Endothelial cell of umbilical vein (primary cell): ENCODE data around the gene HOXC9. TPM values are rescaled to one million over a fixed set of nuclear protein-coding genes. Genes with fewer than 3 reads are reported as not detected.

ENCODE experiments used
- BruUV-seq: library from RNA; stranded (reverse); fragments of 400-500 nt; replicated peaks from 2 replicates; lab custom pipeline; 2021; lab: Mats Ljungman, UMichigan
- CTCF ChIA-PET: fragments of 300-600, 350-600 bp; sonication (Branson Sonifier 250); formaldehyde crosslinking; loops from one replicate; lab custom pipeline; 2021; ENCODE audit warnings: antibody characterized with exemption, inconsistent platforms; lab: Charles Lee
- POLR2A ChIA-PET: fragments of 300-600, 350-600 bp; sonication (Branson Sonifier 250); formaldehyde crosslinking; loops from one replicate; lab custom pipeline; 2021; ENCODE audit warnings: antibody characterized with exemption, inconsistent platforms; lab: Charles Lee
- DNase-seq: peaks from one replicate; pipeline ENCODE4 v3.0.0-alpha.2; 2011; ENCODE audit warnings: low read depth, low spot score
- FAIRE-seq: peaks from 2 replicates; lab custom pipeline; 2011; peaks lifted over from hg19 to GRCh38; lab: Jason Lieb, UNC
- H2AFZ ChIP-seq: 2 replicates; pipeline ENCODE4 v1.6.0; 2012; ENCODE audit warnings: low read depth, low read length, control low read depth, inconsistent platforms
- H3K27ac ChIP-seq: 2 replicates; pipeline ENCODE4 v1.5.1; 2011; ENCODE audit warnings: low read depth, mild to moderate bottlenecking, control low read depth, low read length, moderate library complexity; ENCODE audit not compliant: insufficient read depth
- H3K27me3 ChIP-seq, 2 experiments: 2 replicates each; pipeline versions ENCODE4 v1.6.0 to v1.6.1; 2011; ENCODE audit warnings: low read length in 2 of 2, mixed read lengths in 1 of 2; ENCODE audit not compliant: control insufficient read depth in 2 of 2, insufficient read depth in 2 of 2
- H3K36me3 ChIP-seq, 2 experiments: 2 replicates in 1 of 2; 3 replicates in 1 of 2; pipeline ENCODE4 v1.5.1; 2011; ENCODE audit warnings: low read length in 2 of 2, mild to moderate bottlenecking in 1 of 2, moderate library complexity in 1 of 2; ENCODE audit not compliant: control insufficient read depth in 2 of 2, insufficient read depth in 2 of 2; ENCODE audit errors: extremely low read depth in 1 of 2
- H3K4me1 ChIP-seq: 3 replicates; pipeline ENCODE4 v1.5.1; 2011; ENCODE audit warnings: mild to moderate bottlenecking, low read length; ENCODE audit not compliant: control insufficient read depth, insufficient read depth; ENCODE audit errors: extremely low read depth
- H3K4me2 ChIP-seq: 2 replicates; pipeline ENCODE4 v1.6.1; 2011; ENCODE audit warnings: low read length, control low read depth, mixed read lengths; ENCODE audit not compliant: insufficient read depth
- H3K4me3 ChIP-seq, 3 experiments: fragments of 200-600 bp in 1 of 3; sonication (generic), shearing (Covaris generic) in 1 of 3; replicated peaks in 1 of 3; 2 replicates each; pipeline ENCODE4 v1.5.1; 2011 to 2016; ENCODE audit warnings: control low read depth in 3 of 3, low read length in 3 of 3, mild to moderate bottlenecking in 2 of 3, inconsistent platforms in 1 of 3, low read depth in 1 of 3, moderate library complexity in 1 of 3; ENCODE audit not compliant: insufficient read depth in 1 of 3
- H3K79me2 ChIP-seq: 2 replicates; pipeline ENCODE4 v1.6.0; 2012; ENCODE audit warnings: low read length, inconsistent platforms; ENCODE audit not compliant: control insufficient read depth, insufficient read depth
- H3K9ac ChIP-seq: replicated peaks from 2 replicates; pipeline ENCODE3; 2011; ENCODE audit warnings: low read length, control low read depth; ENCODE audit not compliant: insufficient read depth; ENCODE audit errors: extremely low read depth
- H3K9me1 ChIP-seq: replicated peaks from 3 replicates; pipeline ENCODE4 v1.6.0; 2011; ENCODE audit warnings: mild to moderate bottlenecking, low read length; ENCODE audit not compliant: control insufficient read depth, insufficient read depth; ENCODE audit errors: extremely low read depth
- H3K9me3 ChIP-seq: replicated peaks from 2 replicates; pipeline ENCODE4 v1.5.1; 2012; ENCODE audit warnings: low read length, inconsistent platforms; ENCODE audit not compliant: control insufficient read depth, insufficient read depth
- H4K20me1 ChIP-seq: replicated peaks from 2 replicates; pipeline ENCODE3; 2011; ENCODE audit warnings: mild to moderate bottlenecking, low read length; ENCODE audit not compliant: control insufficient read depth, insufficient read depth; ENCODE audit errors: extremely low read depth
- EZH2 ChIP-seq: IDR thresholded peaks from 2 replicates; pipeline ENCODE4 v1.6.1; 2012; ENCODE audit warnings: borderline replicate concordance, low read depth, mild to moderate bottlenecking, moderate library complexity, low read length, inconsistent platforms; ENCODE audit not compliant: severe bottlenecking
- FOS ChIP-seq: IDR thresholded peaks from 2 replicates; pipeline ENCODE4 v1.6.1; 2011; ENCODE audit warnings: mild to moderate bottlenecking, low read length, moderate library complexity, borderline replicate concordance; ENCODE audit not compliant: insufficient read depth
- GATA2 ChIP-seq: IDR thresholded peaks from 2 replicates; pipeline ENCODE4 v1.7.0; 2011; ENCODE audit warnings: low read depth, mild to moderate bottlenecking, moderate library complexity, mixed read lengths, low read length; ENCODE audit not compliant: insufficient read length, insufficient read depth
- JUN ChIP-seq: IDR thresholded peaks from 2 replicates; pipeline ENCODE4 v1.6.1; 2011; ENCODE audit warnings: borderline replicate concordance, low read depth; ENCODE audit not compliant: insufficient read length, insufficient read depth
- MYC ChIP-seq: IDR thresholded peaks from one replicate; pipeline ENCODE4 v1.6.1; 2011; ENCODE audit warnings: mild to moderate bottlenecking, low read depth, low read length
- POLR2A ChIP-seq: IDR thresholded peaks from 2 replicates; pipeline ENCODE4 v1.6.1; 2012; ENCODE audit warnings: low read depth, mild to moderate bottlenecking, control low read depth, low read length
- POLR2AphosphoS5 ChIP-seq: IDR thresholded peaks from 2 replicates; pipeline ENCODE4 v1.6.1; 2012; ENCODE audit warnings: low read depth, mild to moderate bottlenecking, control low read depth, low read length, moderate library complexity; ENCODE audit not compliant: insufficient read depth
- dilution Hi-C: fragments of 300-500 bp; cut with MboI; formaldehyde crosslinking; loops from one replicate; pipeline ENCODE4 v1.15.0; 2019; ENCODE audit warnings: low sequenced_read_pairs; ENCODE audit not compliant: extremely low pct_ligation_motif_present
- intact Hi-C: fragments of 100-400 bp; cut with micrococcal nuclease; formaldehyde crosslinking; loops from one replicate; pipeline ENCODE4 v1.10.0; 2022
- polyA plus RNA-seq, 4 experiments: library from polyadenylated mRNA; depleted of rRNA in 3 of 4; stranded (reverse) in 3 of 4; unstranded in 1 of 4; fragments of >200 nt; gene quantifications; 2 replicates each; pipeline versions ENCODE4 v1.2.1 to v1.2.3, GENCODE V29; 2011 to 2012; ENCODE audit warnings: missing spikeins in 1 of 4
- total RNA-seq: library from RNA; stranded (reverse); gene quantifications from 2 replicates; pipeline ENCODE4 v1.2.3, GENCODE V29; 2021
- TF ChIP-seq, protein P1 (sequence below): IDR thresholded peaks from 2 replicates; pipeline ENCODE4 v1.6.1; 2011; ENCODE audit not compliant: insufficient read depth, insufficient read length
- TF ChIP-seq, protein P2 (sequence below), 2 donors: IDR thresholded peaks; 1 replicate in 1 of 2; 2 replicates in 1 of 2; pipeline ENCODE4 v1.5.1; 2011; ENCODE audit warnings: low read length in 2 of 2, mild to moderate bottlenecking in 2 of 2, moderate library complexity in 2 of 2, control low read depth in 1 of 2, inconsistent platforms in 1 of 2, low read depth in 1 of 2; ENCODE audit not compliant: insufficient read depth in 1 of 2; ENCODE audit errors: extremely low read depth in 1 of 2

Gene HOXC9
- total and polyA plus RNA-seq, 2 donors (not counting 3 experiments of a cell fraction or from before 2014, with no cell fraction given): 0.40 to 0.58 TPM

DNA sequence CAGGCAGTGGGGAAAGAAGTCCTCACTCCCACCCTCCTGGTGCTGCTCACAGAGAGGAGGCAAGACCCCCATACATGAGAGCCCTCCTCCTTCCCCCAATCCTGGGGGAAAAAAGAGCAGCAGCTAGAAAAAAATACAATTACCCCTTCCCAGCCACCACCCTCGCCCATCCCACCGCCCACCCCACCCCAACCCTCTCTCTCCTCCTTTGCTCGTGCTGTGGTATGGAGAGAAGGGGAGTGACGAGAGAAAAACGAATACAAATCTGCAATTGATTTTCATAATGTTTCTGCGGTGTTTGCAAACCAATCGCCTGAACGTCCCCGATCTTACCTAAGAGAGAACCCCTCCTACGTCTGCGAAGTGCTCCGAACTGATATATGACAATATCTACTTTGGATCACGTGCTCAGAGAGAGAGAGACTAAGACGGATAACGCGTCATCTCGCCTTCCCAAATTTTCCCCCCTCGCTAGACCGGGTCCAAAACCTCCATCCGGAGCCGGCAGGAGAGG is 27.2 kb upstream of the HOXC9 start, which contains the start of gene HOXC11:
Gene HOXC11 (plus strand): TSS at position 405 of the 514 bp plus-strand sequence. CDS start 116 bp downstream, outside the sequence.
- no peaks in the 10 kb centered on the region for H3K79me2 ChIP-seq
- H2AFZ ChIP-seq: no peak within 1 kb of the TSS
- H3K4me3 ChIP-seq: no peak within 1 kb of the TSS
- no peaks in the 10 kb centered on the region for H3K9me3 ChIP-seq
- no peak within 1 kb of the TSS for H3K27ac ChIP-seq
- H3K27me3 ChIP-seq: peaks cover 89 to 99% of the 10 kb centered on the region in 2 experiments
- DNase-seq: no peak
- H3K9me1 ChIP-seq: no peaks in the 10 kb centered on the region
- H4K20me1 ChIP-seq: no peaks in the 10 kb centered on the region
- TF ChIP-seq MYC (no peak), EZH2 (no peak), GATA2 (no peak), JUN (no peak), POLR2A (no peak), FOS (no peak), POLR2AphosphoS5 (no peak)
- TF ChIP-seq, protein P1, sequence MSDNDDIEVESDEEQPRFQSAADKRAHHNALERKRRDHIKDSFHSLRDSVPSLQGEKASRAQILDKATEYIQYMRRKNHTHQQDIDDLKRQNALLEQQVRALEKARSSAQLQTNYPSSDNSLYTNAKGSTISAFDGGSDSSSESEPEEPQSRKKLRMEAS: no peak
- TF ChIP-seq, protein P2, sequence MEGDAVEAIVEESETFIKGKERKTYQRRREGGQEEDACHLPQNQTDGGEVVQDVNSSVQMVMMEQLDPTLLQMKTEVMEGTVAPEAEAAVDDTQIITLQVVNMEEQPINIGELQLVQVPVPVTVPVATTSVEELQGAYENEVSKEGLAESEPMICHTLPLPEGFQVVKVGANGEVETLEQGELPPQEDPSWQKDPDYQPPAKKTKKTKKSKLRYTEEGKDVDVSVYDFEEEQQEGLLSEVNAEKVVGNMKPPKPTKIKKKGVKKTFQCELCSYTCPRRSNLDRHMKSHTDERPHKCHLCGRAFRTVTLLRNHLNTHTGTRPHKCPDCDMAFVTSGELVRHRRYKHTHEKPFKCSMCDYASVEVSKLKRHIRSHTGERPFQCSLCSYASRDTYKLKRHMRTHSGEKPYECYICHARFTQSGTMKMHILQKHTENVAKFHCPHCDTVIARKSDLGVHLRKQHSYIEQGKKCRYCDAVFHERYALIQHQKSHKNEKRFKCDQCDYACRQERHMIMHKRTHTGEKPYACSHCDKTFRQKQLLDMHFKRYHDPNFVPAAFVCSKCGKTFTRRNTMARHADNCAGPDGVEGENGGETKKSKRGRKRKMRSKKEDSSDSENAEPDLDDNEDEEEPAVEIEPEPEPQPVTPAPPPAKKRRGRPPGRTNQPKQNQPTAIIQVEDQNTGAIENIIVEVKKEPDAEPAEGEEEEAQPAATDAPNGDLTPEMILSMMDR (IDR thresholded peaks at IDR 0.05; ENCODE audit: extremely low read depth in 1 of 2, insufficient read depth in 1 of 2, low read depth in 1 of 2, low read length in 2 of 2): no peak
- ChIA-PET POLR2A (no interaction called here), CTCF (interaction anchor here (1.1 to 1.2 kb wide), 2 partner anchors 229 to 233 kb away, joined by 4 to 5 read pairs; no protein-coding TSS in a partner anchor)
- H3K4me1 ChIP-seq: no peaks in the 10 kb centered on the region
- H3K36me3 ChIP-seq: no peaks in the 10 kb centered on the region
- dilution Hi-C loops (no loop called here), intact Hi-C loops (no loop called here)
- H3K9ac ChIP-seq: no peak within 1 kb of the TSS
- no peak for FAIRE-seq
- BruUV-seq: no TSS peak
- H3K4me2 ChIP-seq: no peak within 1 kb of the TSS
